WTC11 (cell line): ENCODE results near the gene PIK3CB. TPM values are rescaled to one million over a fixed set of nuclear protein-coding genes. Genes with fewer than 3 reads are reported as not detected.
A peak's percentile ranks its signal among the peaks of the same experiment; 100 is the strongest.

Experiments used
- ATAC-seq: fragments of 200-7000 bp; cut with Tn5 transposase; 2 replicates; pipeline ENCODE4 v1.10.0; 2021; ENCODE audit warnings: mild to moderate bottlenecking, moderate library complexity
- CTCF ChIA-PET: fragments of 300-600 bp; sonication (Branson Sonifier 250); formaldehyde crosslinking; loops from one replicate; lab custom pipeline; 2021; ENCODE audit warnings: antibody characterized with exemption; lab: Charles Lee
- POLR2A ChIA-PET: fragments of 350-600 bp; sonication (Branson Sonifier 250); formaldehyde crosslinking; loops from one replicate; lab custom pipeline; 2021; ENCODE audit warnings: antibody characterized with exemption; lab: Charles Lee
- DNase-seq: peaks from one replicate; pipeline ENCODE4 v3.0.0; 2021; ENCODE audit warnings: low spot score
- H3K27ac Mint-ChIP-seq: 2 replicates; pipeline ENCODE4 v1.8.0; 2021; ENCODE audit warnings: mixed read lengths
- H3K27me3 Mint-ChIP-seq: 2 replicates; pipeline ENCODE4 v1.8.0; 2021; ENCODE audit warnings: low read depth, mild to moderate bottlenecking, moderate library complexity, mixed read lengths
- H3K36me3 Mint-ChIP-seq: 2 replicates; pipeline ENCODE4 v1.8.0; 2021; ENCODE audit warnings: mixed read lengths
- H3K4me1 Mint-ChIP-seq: 2 replicates; pipeline ENCODE4 v1.8.0; 2022; ENCODE audit warnings: mixed read lengths
- H3K4me3 Mint-ChIP-seq: 2 replicates; pipeline ENCODE4 v1.8.0; 2021; ENCODE audit warnings: mild to moderate bottlenecking, moderate library complexity, mixed read lengths
- H3K9me3 Mint-ChIP-seq: 2 replicates; pipeline ENCODE4 v1.8.0; 2021; ENCODE audit warnings: mixed read lengths
- AFF4 ChIP-seq: sonication (generic); formaldehyde crosslinking; IDR thresholded peaks from 2 replicates; pipeline ENCODE4 v1.8.1; 2023; ENCODE audit warnings: mild to moderate bottlenecking, missing genetic modification reagents, borderline replicate concordance
- AR ChIP-seq: fragments of 250-450 bp; sonication (Bioruptor Pico); IDR thresholded peaks from 2 replicates; pipeline ENCODE4 v1.9.0; 2021; ENCODE audit warnings: mild to moderate bottlenecking
- CDX4 ChIP-seq: fragments of 250-450 bp; sonication (Bioruptor Pico); IDR thresholded peaks from 2 replicates; pipeline ENCODE4 v1.9.0; 2021; ENCODE audit warnings: moderate library complexity, mild to moderate bottlenecking, inconsistent platforms, borderline replicate concordance
- CTCF ChIP-seq: fragments of 200-600 bp; IDR thresholded peaks from 2 replicates; pipeline ENCODE4 v1.8.0; 2022; ENCODE audit warnings: antibody characterized with exemption
- E2F5 ChIP-seq: sonication (generic); formaldehyde crosslinking; IDR thresholded peaks from 2 replicates; pipeline ENCODE4 v1.8.1; 2022; ENCODE audit warnings: mild to moderate bottlenecking, moderate library complexity, missing genetic modification reagents
- EMX1 ChIP-seq: fragments of 250-450 bp; sonication (Bioruptor Pico); IDR thresholded peaks from 2 replicates; pipeline ENCODE4 v1.8.0; 2021; ENCODE audit warnings: mild to moderate bottlenecking
- ETV6 ChIP-seq: sonication (generic); formaldehyde crosslinking; IDR thresholded peaks from 2 replicates; pipeline ENCODE4 v1.8.1; 2022; ENCODE audit warnings: mild to moderate bottlenecking, missing genetic modification reagents
- FOXK1 ChIP-seq: sonication (generic); formaldehyde crosslinking; IDR thresholded peaks from 2 replicates; pipeline ENCODE4 v1.8.0; 2022; ENCODE audit warnings: mild to moderate bottlenecking, moderate library complexity, missing genetic modification reagents
- HMGXB4 ChIP-seq: sonication (generic); formaldehyde crosslinking; IDR thresholded peaks from 2 replicates; pipeline ENCODE4 v1.8.1; 2023; ENCODE audit warnings: mild to moderate bottlenecking, moderate library complexity, missing genetic modification reagents
- NFATC4 ChIP-seq: fragments of 250-450 bp; sonication (Bioruptor Pico); IDR thresholded peaks from 2 replicates; pipeline ENCODE4 v1.9.0; 2021; ENCODE audit warnings: mild to moderate bottlenecking
- TEAD4 ChIP-seq: sonication (generic); formaldehyde crosslinking; IDR thresholded peaks from 2 replicates; pipeline ENCODE4 v1.8.0; 2022; ENCODE audit warnings: mild to moderate bottlenecking, missing genetic modification reagents
- TP53 ChIP-seq: sonication (generic); formaldehyde crosslinking; IDR thresholded peaks from 2 replicates; pipeline ENCODE4 v1.8.1; 2023; ENCODE audit warnings: mild to moderate bottlenecking, missing genetic modification reagents
- ZNF281 ChIP-seq: sonication (generic); formaldehyde crosslinking; IDR thresholded peaks from 2 replicates; pipeline ENCODE4 v1.8.0; 2023; ENCODE audit warnings: mild to moderate bottlenecking, missing genetic modification reagents
- ZNF317 ChIP-seq: sonication (generic); formaldehyde crosslinking; IDR thresholded peaks from 2 replicates; pipeline ENCODE4 v1.8.1; 2023; ENCODE audit warnings: low read depth, mild to moderate bottlenecking, moderate library complexity, missing genetic modification reagents, borderline replicate concordance
- ZNF396 ChIP-seq: fragments of 250-450 bp; sonication (Bioruptor Pico); IDR thresholded peaks from 2 replicates; pipeline ENCODE4 v1.8.0; 2021; ENCODE audit warnings: mild to moderate bottlenecking, moderate library complexity, borderline replicate concordance
- ZNF425 ChIP-seq: fragments of 250-450 bp; sonication (Bioruptor Pico); conservative IDR thresholded peaks from 2 replicates; pipeline ENCODE4 v1.9.0; 2021; ENCODE audit warnings: mild to moderate bottlenecking
- total RNA-seq: library from RNA; stranded (reverse); gene quantifications from 3 replicates; pipeline ENCODE4 v1.2.3, GENCODE V29; 2021

PIK3CB gene
- total RNA-seq, 1 experiment from 2014 or later = 36.0 TPM

- POLR2A ChIA-PET = no interaction called here
- CTCF ChIA-PET = no interaction called here
- no peak overlapping the region for H3K4me3 Mint-ChIP-seq
- H3K9me3 Mint-ChIP-seq = no peaks in the 10 kb centered on the region
- H3K27me3 Mint-ChIP-seq = no peaks in the 10 kb centered on the region
- peak overlapping the region; percentile 75 for H3K27ac Mint-ChIP-seq
- peaks cover 7% of the 10 kb centered on the region for H3K36me3 Mint-ChIP-seq
- DNase-seq (no peak), ATAC-seq (no peak)
- H3K4me1 Mint-ChIP-seq = peaks cover 13% of the 10 kb centered on the region
- TF ChIP-seq ETV6 (no peak), AFF4 (no peak), HMGXB4 (CRISPR knock-in tag) (no peak), CTCF (no peak), ZNF281 (no peak), E2F5 (CRISPR knock-in tag) (no peak), EMX1 (CRISPR knock-in tag) (no peak), ZNF425 (CRISPR knock-in tag) (no peak), NFATC4 (no peak), CDX4 (CRISPR knock-in tag) (no peak), TP53 (no peak), ZNF317 (CRISPR knock-in tag) (no peak), FOXK1 (CRISPR knock-in tag) (no peak), TEAD4 (CRISPR knock-in tag) (no peak), AR (CRISPR knock-in tag) (no peak), ZNF396 (CRISPR knock-in tag) (no peak)
- TF ChIP-seq, all 79 proteins: peak for 0
Observed at GRCh38 chr3:138775254-138775595, 59.5 kb downstream of the PIK3CB start.
